Nucleus accumbens (tissue), 56 donors: ENCODE data around the gene FBXO38.

ENCODE experiments used
- DNase-seq, 56 donors: peaks; one replicate each; lab custom pipeline; 2025; lab: John Stamatoyannopoulos, UW

Gene FBXO38

DNA sequence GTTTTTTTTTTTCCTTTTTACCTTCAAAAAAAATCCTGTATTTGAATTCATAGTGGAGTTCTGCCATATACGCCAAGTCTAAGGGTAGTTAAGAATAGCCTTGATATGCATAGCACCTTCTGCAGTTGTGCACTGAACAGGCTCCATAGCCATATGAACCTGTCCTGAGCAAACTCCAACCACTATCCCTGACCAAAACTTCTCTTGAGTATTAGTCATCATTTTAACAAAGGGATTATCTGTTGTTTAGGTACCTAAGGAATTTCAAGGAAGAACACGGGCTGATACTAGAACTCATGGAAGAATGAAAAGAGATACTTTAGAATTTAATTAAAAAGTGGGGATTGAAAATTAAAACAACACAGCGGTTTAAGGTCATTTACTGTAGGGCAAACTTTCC is 1.9 kb upstream of the FBXO38 start:
- DNase-seq, result no peak

DNA sequence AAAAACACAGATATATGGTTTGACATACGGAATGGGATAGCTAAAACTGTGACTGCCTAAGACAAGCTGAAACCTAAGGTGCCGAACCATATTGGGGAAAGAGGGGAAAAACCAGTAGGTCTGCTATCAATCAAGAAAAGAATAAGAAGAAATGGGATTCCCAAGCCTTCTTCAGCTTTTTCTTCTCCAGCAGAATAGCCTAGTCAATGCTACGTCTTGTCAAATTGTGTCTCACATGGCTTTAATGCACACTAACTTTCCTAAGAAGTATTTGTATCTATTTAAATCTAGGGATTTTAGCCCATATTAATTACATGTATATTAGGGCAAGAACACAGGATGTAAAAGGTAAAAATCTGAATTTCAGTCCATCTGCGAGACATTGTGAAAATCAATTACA is 797 bp upstream of the FBXO38 start:
- DNase-seq, result peak in 1 of 56 donors; percentile 1

DNA sequence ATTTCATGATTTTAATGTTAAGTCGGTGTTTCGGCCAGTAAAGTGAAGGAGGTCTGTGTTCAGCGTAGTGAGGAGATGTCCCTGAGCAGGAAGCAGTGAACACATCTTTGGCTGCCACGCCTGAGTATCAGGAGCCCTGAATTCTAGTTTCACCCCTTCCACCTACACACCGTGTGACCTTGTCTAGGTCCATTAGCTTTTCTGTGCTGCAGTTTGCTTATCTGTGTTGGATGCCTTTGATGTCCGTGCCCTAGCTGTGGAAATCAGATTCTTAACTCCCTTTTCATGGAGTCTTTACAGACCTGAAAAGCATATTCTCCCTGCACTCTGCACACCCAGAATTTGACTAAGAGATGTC is 601 bp downstream of the FBXO38 start:
- DNase-seq, result peak in 2 of 56 donors; percentile 26 to 35

DNA sequence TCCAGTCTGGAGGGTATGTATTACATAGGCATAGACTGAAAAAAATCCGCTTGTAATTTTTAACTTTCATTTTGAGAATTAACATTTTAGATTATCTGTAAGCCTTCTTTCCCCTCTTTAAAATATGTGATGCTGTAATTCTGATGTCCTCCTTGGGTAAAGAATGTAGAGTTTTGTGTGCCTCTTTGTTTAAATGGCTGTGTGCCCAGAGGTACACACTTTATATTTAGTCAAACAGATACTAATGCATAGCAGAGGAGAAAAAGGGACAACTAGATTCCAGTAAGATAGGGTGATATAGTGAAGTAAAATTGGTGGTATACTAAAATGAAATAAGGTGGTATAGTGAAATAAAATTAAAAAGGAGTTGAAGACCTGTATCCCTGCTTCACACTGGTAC is 1.3 kb downstream of the FBXO38 start:
- no peak for DNase-seq

DNA sequence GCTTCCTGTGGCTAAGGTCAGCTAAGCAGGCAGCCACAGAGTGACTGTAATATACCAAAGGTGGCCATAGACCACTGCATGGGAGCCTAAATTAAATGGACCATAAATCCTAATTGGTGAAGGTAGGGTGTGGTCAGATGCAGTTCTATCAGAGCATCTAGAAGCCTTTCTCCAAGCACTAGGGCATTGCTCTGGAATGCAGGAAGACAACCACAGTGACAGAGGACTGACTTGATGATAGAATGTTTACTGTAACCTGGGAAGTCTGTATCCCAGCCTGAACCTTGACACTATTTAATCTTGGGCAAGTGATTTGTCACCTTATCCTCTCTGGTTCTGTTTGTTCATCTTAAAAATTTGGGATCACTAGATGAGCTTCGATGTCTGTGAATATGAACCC is 2.3 kb downstream of the FBXO38 start:
- no peak for DNase-seq

DNA sequence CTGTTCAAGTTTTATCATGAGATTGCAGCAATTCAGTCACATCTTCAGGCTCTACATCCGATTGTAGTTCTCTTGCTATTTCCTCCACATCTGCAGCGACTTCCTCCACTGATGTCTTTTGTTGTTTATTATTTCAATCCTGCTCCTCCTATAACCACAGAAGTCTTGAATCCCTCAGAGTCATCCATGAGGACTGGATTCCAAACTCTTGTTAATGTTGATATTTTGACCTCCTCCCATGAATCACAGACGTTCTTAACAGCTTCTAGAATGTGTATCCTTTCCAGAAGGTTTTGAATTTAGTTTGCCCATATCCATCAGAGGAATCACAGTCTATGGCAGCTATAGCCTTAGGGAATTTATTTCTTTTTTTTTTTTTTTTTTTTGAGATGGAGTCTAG is 3.6 kb downstream of the FBXO38 start:
- DNase-seq, result no peak

DNA sequence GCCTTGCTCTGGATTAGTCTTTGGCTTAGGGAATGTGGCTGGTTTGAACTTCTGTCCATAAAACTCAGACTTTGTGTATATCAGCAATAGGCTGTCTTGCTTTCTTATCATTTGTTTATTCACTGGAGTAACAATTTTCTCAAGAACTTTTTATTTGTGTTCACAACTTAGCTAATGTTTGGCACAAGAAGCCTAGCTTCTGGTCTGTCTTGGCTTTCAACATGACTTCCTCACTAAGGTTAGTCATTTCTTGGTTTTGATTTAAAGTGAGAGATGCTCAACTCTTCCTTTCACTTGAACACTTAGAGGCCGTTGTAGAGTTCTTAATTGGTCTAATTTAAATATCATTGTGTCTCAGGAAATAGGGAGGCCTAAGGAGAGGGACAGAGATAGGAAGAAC is 4.9 kb downstream of the FBXO38 start:
- no peak for DNase-seq

DNA sequence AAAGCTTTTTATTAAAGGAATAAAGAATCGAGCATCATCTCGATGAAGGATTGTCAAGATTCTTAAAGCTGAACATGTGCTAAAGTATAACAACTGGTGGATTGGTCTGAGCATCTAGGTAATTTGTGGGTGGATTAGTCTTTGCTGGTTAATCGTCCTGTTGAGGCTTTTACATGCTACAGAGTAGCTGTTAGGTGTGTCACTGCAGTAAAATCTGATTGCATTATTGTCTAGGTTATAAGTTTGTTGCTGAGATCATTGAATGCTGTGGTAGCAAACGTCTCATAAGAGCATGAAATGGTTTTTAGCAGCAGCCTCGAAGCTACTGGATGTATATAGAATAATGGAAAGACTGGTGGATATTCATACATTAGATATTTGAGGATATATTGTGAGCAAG is 7.2 kb downstream of the FBXO38 start:
- no peak for DNase-seq

DNA sequence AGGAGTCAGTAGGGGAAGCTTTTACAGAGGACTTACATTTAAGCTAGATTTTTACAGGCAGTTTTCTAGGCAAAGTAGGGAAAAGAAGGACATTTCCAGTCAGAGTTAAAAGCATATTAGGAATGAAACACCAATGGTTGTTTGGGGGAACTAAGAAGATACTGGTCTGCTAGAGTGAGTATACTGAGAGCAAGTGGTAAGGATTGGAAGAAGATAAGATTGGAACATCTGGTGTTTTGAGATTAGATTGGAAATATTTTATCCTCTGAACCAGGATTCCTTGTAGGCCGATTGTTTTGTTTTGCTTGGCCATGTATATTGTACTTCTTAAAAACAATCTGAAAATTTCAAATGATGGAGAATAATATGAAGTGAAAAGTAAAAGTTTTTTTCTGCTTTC is 7.7 kb downstream of the FBXO38 start:
- no peak for DNase-seq

DNA sequence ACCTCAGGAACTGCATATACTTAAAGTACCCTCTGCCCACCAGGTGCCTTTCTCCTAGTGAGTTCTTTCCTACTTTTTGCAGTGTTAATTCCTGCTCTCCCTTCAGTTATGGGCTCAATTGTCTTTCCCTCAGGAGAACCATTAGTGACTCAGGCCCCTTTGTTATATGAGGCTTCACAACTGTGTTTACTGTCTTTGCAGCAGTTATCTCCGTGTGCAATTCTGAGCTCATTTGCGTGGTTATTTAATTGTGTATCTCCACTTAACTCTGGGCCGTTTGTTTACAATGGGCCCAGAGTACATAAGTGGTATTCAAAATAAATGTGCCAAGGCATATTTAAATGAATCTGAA is 9.6 kb downstream of the FBXO38 start:
- no peak for DNase-seq

DNA sequence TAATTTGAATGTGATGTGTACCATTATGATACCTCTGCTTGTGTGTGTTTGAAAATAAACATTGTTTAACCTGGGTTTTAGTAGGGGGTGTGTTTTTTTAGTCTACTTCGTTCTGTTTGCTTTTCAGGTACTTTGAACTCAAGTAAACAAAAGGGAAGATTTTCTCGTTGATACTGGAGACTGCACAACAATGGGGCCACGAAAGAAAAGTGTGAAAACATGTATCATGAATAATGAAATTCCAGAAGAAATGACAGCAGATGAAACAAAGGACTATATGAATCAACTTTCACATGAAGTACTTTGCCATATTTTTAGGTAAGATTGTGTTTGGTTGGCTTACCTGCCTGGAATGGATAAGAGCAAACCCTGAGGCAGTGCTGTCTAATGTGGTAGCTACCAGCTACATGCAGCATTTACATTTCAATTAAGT is 10.8 kb downstream of the FBXO38 start:
- no peak for DNase-seq

DNA sequence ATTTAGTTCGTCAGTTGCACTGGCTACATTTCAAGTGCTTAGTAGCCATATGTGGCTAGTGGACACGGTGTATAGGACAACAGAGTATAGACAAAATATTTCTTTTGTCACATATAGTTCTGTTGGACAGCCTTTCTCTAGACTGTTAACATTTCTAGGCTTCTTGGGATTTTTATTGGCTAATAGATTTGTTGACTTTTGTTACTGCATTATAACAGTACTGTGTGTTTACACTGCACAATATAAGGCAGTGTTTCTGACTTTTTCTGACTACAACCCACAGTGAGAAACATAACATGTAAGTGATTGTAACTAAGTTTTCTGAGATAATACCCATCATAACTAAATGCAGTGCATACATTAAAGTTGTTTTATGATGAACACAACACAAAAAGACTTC is 11.3 kb downstream of the FBXO38 start:
- DNase-seq, result no peak

DNA sequence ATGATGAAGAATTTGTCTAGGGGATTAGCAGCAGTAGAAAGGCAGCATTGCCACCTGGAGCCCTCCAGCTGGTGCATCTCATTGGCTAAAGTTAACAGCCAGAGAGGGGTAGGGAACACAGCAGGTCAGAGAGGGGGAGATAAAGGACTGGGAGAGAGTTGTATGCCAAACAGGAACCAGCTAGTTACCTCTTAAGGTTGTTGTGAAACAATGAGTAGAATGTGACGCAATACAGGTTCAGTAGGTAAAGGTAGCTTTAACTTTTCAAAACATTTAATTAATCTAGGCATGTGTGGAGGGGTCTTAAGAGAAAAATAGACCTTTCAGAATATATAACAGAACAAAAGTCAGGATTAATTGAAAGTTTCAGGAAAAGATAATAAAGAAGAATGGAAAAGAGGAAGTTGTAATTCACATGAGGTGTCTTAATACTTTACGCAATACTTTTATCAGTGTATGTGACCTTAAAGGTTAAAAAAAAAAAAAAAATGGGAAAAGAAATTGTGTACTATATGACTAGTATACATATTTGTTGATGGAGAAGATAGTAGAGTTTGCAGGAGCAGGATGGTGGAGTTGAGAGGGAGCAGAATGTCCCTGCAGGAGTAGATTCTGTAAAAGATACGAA is 14.3 kb downstream of the FBXO38 start:
- DNase-seq, result no peak

DNA sequence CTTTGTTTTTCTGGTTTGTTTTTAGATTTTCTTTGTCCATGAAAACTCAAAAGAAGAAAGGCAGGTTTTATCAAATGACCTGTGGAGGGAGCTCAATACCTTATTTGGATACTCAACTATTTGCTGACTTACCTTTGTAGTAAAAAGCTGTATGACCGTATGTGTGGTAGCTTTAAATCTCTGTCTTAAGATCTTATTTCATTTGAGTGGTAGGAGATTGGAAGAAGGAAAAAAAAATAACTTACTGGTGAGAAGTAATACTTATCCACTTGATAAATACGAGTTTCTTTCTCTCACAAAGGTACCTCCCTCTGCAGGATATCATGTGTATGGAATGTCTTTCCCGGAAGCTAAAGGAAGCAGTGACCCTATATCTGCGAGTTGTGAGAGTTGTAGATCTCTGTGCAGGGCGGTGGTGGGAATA is 15.0 kb downstream of the FBXO38 start:
- no peak for DNase-seq

DNA sequence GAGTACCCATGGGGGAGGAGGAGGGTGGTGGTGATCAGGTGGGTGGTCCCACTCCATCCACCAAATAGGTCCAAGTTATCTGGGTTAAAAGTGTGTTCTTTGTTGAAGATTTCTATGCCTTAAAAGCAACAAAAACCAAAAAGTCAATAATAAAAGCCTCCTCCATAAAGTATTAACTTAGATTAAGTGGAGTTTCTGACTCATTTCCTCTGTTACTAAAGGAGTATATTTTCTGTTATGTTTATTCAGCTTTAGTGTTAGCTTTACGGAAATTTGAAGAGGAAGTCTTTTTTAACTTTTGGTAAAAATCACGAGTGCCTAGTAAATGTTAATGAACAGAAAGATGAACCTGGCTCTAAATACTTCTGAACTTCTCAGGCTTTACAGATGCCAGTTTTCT is 17.8 kb downstream of the FBXO38 start:
- DNase-seq, result no peak

DNA sequence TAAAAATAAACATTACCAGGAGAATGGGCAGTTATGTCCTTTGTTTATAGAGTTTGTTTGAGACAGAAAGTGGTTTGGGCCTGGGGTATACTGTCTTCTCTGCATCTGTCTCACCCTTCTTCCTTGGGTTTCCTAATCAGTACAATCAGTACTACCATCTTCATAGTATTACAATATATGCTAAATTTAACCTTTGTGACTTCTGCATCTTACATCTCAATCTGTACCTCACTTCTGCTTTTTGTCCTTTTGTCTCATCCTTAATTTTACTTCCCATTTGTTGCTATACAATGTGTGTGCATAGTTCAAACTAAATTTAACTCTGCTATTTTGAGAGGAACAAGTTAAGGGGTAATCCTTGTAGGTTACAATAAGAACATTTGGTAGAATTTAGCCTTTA is 19.6 kb downstream of the FBXO38 start:
- no peak for DNase-seq

DNA sequence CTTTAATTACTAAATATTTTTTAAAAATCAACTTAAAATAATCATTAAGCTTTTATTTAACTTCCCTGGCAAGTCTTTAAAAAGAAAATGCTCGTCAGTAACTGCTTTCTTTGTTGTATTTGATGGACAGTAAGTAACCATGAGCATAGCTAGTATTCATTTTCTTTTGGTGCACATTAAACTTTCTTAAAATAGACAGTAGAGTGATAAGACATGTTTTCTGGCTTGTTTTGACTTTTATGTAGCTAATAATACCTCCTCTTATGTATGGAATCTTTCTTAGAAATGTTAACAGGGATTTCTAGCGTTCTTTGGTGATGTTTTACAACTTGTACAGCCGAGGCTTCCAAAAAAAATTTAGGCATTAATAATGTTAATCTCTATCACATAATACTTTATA is 22.6 kb downstream of the FBXO38 start:
- DNase-seq, result no peak

DNA sequence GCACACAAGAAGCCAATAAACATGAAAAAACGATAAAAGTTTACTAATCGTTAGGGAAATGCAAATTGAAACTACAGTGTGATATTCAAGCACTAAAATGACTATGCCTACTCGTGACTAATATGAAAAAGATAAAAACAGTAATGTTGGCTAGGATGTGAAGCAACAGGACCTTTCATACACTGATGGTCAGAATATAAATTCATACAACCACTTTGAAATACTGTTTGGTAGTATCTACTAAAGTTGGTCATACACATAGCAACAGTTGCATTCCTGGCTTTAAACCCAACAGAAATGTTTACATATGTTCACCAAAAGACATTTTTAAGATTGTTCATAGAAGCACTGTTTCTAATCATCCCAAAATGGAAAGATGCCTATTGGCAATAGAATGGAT is 24.3 kb downstream of the FBXO38 start:
- DNase-seq, result no peak

DNA sequence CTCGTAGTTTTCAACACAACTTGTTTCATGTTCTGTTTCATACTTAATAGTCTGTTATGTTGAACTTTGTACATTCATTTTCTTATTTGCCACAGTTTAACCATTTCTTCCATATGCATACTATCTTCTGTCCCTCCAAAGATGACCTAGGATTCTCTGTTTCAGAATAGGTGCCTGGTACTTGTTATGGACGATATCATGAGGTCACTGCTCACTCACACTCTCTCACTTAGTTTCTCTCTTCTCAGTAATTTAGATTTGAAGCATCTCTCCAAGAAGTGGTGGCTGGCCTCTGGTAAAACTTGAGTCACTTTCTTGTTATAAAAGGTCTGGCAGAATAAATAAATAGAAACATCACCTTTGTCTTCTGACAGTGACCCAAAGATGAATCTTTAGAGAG is 28.4 kb downstream of the FBXO38 start:
- DNase-seq, result no peak

DNA sequence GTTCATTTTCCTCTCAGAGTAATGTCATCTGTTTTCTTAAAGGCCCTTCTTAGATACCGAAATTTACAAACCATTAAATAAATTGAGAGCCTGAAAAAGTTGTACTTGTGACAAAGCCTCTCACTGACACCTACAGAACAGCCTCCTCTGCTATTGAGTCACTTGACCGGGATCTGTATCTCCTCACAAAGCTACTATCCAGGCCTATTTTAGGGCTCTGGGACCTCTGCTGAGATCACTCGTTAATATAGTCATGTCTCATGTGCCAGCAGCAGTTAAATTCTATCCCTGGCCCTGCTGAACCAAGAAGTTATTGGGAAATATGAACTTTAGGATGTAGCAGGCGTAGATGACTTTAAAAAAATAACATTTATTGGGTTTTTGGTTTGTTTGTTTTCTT is 31.1 kb downstream of the FBXO38 start:
- DNase-seq, result no peak

DNA sequence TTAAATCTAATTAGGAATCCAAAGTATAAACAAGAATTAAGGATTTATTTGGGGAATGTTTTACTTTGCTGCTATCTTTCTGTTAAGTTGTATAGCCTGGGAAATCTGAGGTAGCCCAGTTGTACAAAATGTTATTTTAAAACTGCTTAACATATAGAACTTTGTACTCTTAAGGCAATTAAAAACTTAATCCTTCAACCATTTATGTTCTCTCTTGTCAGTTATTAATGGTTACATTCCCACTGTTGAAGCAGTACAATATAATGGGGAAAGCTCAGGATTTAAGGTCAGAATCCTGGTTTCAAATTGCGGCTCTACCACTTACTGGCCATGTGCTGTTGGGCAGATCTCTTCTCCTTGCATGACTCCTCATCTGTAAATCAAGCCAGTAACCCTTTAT is 32.7 kb downstream of the FBXO38 start:
- DNase-seq, result no peak

DNA sequence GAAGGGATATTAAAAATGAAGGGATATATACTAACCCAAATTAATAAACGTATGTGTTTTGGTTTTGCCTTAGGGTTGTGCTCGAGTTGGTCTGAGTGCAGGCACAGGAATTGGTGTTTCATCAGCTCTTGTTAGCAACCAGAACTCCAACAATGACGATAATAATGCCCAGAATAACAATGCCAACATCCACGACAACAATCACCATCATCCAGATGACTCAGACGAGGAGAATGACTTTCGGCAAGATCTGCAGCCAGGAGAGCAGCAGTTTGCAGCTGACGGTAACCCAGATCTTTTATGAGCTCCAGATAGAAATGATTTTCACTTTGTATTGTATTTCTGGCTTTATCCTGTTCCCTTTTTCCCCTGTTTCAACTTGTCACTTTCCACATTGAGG is 33.2 kb downstream of the FBXO38 start:
- DNase-seq, result peak in 4 of 56 donors; percentile 6 to 29 (median 15)

DNA sequence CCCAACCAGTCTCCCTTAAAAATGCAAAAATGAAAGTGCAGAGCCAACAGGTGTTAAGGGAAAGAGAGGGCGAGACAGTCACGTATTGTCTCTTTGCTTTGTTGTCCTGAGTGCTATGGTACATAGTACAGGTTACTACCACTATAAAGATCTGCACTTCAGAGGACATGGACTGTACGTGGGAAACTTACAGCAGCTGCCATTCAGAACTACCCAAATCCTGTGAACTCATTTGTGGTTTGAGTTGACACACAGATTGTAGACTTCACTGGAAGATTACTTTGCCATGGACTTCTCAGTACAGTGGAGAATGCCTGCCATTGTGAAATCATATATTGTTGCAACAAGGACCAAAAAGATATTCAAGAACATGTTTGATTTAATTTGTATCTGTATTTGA is 34.8 kb downstream of the FBXO38 start:
- no peak for DNase-seq

DNA sequence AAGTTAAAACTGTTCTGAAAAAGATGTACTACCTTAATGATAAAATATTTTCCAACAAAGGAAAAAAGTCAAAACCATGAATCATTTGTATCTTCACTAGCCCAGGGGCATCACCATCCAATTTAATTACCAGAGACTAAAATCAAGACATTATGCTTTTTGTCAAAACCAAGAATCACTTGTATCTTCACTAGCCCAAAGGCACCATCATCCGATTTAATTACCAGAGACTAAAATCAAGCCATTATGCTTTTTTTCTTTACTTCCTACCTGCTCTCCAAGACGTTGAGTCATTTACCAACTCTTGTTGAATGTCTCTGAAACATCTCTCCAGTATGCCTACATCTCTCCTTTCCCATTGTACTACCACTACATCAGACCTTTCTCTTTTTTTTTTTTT is 37.9 kb downstream of the FBXO38 start:
- no peak for DNase-seq
